Measurements from ENCODE around the gene COA1. TPM values are rescaled to one million over a fixed set of nuclear protein-coding genes. Genes with fewer than 3 reads are reported as not detected.

COA1 gene
- total and polyA plus RNA-seq, 9 of the 15 experiments (the other 6 are each of a cell fraction or from before 2014, with no cell fraction given), result 98.9 to 463 (median 181) TPM

GRCh38 chr7:43668035-43668434 lies 61.3 kb downstream of the COA1 start:
- ATAC-seq (no peak), DNase-seq (ENCODE audit: extremely low read depth in 1 of 4, low spot score in 3 of 4) (no peak), FAIRE-seq (no peak)
- Histone ChIP-seq H3K4me1 (replicated peaks in 1 of 2; ENCODE audit: control insufficient read depth in 2 of 2, insufficient read depth in 2 of 2, low read length in 2 of 2) (no peaks in the 10 kb centered on the region), H3K36me3 (ENCODE audit: control insufficient read depth, insufficient read depth, low read length) (peaks cover 13% of the 10 kb centered on the region), H3K4me3 (no peak overlapping the region), H3K4me2 (ENCODE audit: insufficient read depth, low read length) (no peak overlapping the region), H3K9ac (ENCODE audit: insufficient read depth in 1 of 2, low read depth in 2 of 2, low read length in 2 of 2) (no peak overlapping the region), H3K27me3 (ENCODE audit: control insufficient read depth in 2 of 2, insufficient read depth in 2 of 2, low read length in 2 of 2) (no peaks in the 10 kb centered on the region), H4K20me1 (replicated peaks; ENCODE audit: control insufficient read depth, insufficient read depth, low read length) (no peaks in the 10 kb centered on the region), H3K9me3 (replicated peaks; ENCODE audit: control insufficient read depth, insufficient read depth, low read depth, low read length) (no peaks in the 10 kb centered on the region; the same call in none of the 2 replicates), H3K27ac (ENCODE audit: extremely low read depth, low read depth, low read length) (no peak overlapping the region), H2AFZ (ENCODE audit: low read depth, low read length) (no peak overlapping the region), H3K9me1 (ENCODE audit: control insufficient read depth, insufficient read depth, low read length) (no peaks in the 10 kb centered on the region), H3K79me2 (ENCODE audit: control insufficient read depth, insufficient read depth, low read length) (peaks cover 93% of the 10 kb centered on the region)
- ChIA-PET POLR2A (interaction anchor here (0.9 to 1.1 kb wide), 3 partner anchors 12 to 30 kb away, joined by 3 read pairs; no protein-coding TSS in a partner anchor), CTCF (ENCODE audit: low intra/inter-chr PET ratio) (no interaction called here)
- intact Hi-C loops (cut with micrococcal nuclease) (no loop called here), in situ Hi-C loops (cut with MboI) (no loop called here)
- BruUV-seq (replicated peaks), result no TSS peak
- TF ChIP-seq ZNF316 (IDR thresholded peaks at IDR 0.05), result no peak
- no peak for TF ChIP-seq DACH1 (IDR thresholded peaks at IDR 0.05; ENCODE audit: partially characterized antibody)
- TF ChIP-seq HMBOX1 (IDR thresholded peaks at IDR 0.05), result no peak
- TF ChIP-seq PTRF (tag; IDR thresholded peaks at IDR 0.05), result no peak
- TF ChIP-seq ZNF639 (CRISPR knock-in tag; conservative IDR thresholded peaks at IDR 0.05 in 1 of 2, IDR thresholded peaks at IDR 0.05 in 1 of 2), result no peak
- TF ChIP-seq ZNF184 (CRISPR knock-in tag; IDR thresholded peaks at IDR 0.05), result no peak
- TF ChIP-seq, protein P1, sequence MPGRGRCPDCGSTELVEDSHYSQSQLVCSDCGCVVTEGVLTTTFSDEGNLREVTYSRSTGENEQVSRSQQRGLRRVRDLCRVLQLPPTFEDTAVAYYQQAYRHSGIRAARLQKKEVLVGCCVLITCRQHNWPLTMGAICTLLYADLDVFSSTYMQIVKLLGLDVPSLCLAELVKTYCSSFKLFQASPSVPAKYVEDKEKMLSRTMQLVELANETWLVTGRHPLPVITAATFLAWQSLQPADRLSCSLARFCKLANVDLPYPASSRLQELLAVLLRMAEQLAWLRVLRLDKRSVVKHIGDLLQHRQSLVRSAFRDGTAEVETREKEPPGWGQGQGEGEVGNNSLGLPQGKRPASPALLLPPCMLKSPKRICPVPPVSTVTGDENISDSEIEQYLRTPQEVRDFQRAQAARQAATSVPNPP (IDR thresholded peaks at IDR 0.05; ENCODE audit: borderline replicate concordance, insufficient read depth, insufficient read length), result no peak
- no peak for TF ChIP-seq CREB3 (tag; conservative IDR thresholded peaks at IDR 0.05; ENCODE audit: low read depth)
- no peak for TF ChIP-seq CREB3L1 (IDR thresholded peaks at IDR 0.05; ENCODE audit: borderline replicate concordance, low read depth)
- TF ChIP-seq NFXL1 (CRISPR knock-in tag; IDR thresholded peaks at IDR 0.05), result no peak
- no peak for TF ChIP-seq MCM2 (IDR thresholded peaks at IDR 0.05; ENCODE audit: low read depth)
- TF ChIP-seq ZC3H11A (IDR thresholded peaks at IDR 0.05; ENCODE audit: low read depth, low read length), result no peak
- TF ChIP-seq ZNF77 (CRISPR knock-in tag; IDR thresholded peaks at IDR 0.05), result no peak
- TF ChIP-seq ZBTB8A (IDR thresholded peaks at IDR 0.05; ENCODE audit: partially characterized antibody), result no peak
- WGBS (ENCODE audit: insufficient coverage, low coverage, missing lambda C conversion rate), result 74% methylated on average over 1 of the region's 1 CpG
